Left hindlimb (tissue), 1 donor: ENCODE results near the gene LIFR.
A peak's percentile ranks its signal among the peaks of the same experiment; 100 is the strongest.
"Not testable (repeated sequence)": the region's sequence is repeated elsewhere in the genome, so short reads cannot be mapped to it uniquely, and the experiment has no call there.

Experiments
- DNase-seq: peaks from one replicate; pipeline ENCODE4 v3.0.0-alpha.2; 2018

The LIFR gene

DNA sequence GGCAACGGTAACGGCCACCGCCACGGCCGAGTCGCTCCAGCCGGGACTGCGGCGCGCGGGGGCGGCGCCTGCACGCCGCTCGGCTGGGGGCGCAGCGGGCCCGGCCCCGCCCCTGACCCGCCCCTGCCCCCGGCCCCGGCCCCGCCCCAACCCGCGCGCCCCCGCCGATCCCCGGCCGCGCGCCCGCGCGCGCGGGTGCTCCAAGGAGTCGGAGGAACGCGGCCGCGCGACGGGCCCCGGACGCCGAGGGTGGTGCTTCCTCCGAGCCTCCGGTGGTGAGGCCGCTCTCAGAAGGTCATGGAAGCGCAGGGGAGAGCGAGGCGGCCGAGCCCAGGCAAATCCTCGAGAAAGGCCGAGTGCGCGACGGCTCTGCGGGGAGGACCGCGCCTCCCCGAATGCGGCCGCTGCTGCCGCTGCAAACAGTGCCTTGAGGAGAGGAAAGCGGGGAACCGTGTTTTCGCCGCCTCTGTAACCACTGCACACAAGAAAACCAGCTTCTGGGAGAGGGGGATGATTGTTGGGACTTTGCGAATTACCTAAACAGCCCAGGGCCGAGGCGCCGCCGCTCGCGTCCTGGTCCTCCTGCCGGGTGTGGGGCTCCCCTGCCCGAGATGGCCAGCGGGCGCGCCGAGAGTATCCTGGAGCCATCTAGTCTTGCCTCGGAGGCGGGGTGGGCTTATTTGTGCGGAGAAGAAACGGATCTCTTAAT is at the start of gene LIFR:
Gene LIFR, minus strand, starts transcription at position 48 of the 709 bp plus-strand sequence. CDS start 25,999 bp downstream, outside the sequence.
- peak; percentile 89 for DNase-seq

GRCh38 chr5:38605610-38606009 is 49.2 kb upstream of the LIFR start:
- no peak for DNase-seq

- DNase-seq = no peak
Measured at GRCh38 chr5:38603691-38604090, 47.2 kb upstream of the LIFR start.

DNA sequence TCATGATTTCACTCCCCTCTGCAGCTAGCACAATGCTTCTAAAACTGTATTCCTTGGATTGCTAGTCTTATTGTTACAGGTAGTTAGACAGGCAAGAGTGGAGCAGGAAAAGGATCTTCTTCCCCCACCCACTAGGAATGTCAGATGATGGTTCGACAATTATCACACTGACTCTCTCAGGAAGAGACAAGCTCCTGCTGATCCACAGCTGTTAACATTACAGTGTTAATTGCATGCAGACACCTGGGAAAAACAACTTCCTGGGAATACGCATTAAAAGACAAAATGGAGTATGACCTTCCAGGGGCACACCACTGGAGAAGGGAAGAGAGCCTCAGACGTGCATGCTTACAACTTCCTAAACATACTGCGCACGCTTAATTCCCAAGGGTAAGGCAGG is 46.2 kb upstream of the LIFR start:
- DNase-seq = no peak

- DNase-seq = no peak
Measured at GRCh38 chr5:38601863-38602298, 45.4 kb upstream of the LIFR start.

- no peak for DNase-seq
Measured at GRCh38 chr5:38601133-38601862, 44.9 kb upstream of the LIFR start.

DNA sequence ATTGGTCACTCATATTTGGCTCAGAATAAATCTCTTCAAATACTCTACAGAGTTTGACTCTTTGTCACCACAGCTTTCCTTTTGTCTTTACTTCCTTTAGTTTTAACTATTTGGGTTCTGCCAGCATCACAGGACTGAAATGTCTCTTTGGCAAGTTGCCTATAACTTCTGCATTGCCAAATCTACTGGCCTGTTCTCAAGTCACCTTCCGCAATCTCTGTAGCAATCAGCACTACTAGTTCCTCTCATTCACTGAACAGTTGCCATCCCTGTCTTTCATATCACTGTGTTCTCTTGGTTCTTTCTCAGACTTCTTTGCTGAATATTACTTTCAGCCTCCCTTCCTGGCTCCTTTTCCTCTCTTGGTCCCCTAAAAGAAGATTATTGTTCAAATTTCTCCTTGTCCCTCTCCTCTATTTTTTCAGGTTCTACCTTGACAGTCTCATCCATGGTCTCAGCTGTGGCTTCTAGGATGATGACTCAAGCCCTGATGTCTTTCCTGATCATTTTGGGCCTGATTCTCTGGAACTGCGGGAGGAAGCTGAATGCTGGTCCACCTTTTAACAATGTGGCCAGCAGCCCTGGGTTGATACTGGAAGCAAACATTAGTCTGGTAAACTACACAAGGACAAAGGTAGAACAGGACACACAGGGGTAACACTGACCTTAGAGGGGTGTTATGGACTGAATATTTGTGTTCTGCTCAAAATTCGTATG is 44.0 kb upstream of the LIFR start:
- DNase-seq = no peak

- DNase-seq = not testable (repeated sequence)
Measured at GRCh38 chr5:38599751-38600150, 43.3 kb upstream of the LIFR start.

DNA sequence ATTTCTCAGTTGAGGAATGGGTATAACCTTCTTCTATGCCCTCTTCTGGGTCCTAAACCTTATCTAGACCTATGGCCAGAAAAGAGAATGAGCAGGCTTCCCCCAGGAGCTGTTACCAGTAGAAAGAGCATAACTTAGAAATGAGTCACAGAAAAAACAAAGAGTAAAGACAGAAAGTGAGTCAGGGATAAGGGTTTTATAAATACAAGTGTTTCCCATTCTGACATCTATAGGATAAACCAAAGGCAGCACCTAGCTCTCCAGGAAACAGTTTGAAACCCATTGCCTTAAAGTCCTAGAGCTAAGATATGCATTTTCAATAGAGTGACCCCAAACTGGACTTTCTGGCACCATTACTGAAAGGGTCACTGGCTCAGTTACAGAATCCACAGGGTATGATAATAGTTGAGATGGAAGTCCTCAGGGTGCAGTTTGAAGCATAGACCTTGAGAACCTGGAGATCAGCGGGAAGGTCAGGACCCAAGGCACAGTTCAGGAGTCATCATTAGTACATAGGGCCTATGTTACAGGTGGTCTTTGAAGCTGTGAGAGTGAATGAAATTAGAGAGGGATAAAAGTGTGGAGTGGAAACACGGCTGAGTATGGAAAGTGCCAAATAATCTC is 42.7 kb upstream of the LIFR start:
- DNase-seq = no peak

DNA sequence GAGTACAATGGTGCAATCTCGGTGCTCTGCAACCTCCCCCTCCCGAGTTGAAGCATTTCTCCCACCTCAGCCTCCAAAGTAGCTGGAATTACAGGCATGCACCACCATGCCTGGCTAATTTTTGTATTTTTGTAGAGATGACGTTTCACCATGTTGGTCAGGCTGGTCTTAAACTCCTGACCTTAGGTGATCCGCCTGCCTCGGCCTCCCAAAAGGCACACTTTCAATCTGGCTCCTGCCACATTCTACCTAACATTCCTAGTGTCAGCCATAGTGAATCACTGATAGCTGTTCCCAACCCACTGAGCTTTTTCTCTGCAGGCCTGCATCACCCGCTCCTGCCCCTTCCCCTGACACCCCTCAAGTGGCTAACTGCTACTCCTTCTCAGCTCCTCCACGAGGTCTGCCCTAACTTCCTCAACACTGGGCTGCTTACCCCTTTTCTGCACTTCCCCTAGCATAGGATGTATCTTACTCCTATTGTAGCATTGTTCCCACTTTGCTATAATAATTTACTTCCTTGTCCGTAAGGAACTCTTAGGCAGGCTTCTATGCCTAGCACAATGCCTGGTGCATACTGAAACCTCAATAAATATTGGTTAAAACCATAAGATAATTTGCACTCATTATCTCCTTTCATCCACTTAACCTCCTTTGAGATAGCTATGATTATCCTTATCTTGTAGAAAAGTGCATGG is 42.0 kb upstream of the LIFR start:
- DNase-seq = no peak

GRCh38 chr5:38596981-38597380 is 40.5 kb upstream of the LIFR start:
- DNase-seq = no peak

DNA sequence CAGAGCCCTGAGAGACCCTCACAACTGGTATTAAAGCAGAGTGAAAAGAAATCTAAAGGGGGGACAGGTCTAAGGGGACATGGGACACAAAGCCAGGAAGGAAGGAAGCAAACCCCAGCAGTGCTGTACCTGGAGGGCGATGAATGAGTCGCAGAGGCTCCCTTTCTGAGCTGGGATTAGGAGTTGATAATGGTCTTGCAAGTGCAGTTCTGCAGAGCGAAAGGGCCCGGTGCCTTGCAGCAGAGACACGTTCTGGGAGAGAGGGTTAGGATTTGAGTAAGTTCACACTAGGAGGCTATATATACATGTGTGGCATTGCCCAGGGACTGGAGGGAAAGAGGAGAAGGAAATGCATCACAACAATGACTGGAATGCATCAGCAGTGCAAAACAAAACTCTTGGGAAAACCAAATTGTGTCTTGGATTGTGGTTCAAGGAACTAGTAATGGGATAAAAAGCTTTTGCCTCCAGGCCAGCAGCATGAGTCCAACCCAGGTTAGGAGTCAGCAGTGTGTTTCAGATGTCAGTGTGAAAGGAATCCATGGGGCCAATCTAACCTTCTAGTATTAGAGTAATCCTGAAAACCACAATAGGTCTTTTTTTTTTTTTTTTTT is 38.8 kb upstream of the LIFR start:
- DNase-seq = no peak

GRCh38 chr5:38593959-38594358 is 37.5 kb upstream of the LIFR start:
- DNase-seq = no peak

DNA sequence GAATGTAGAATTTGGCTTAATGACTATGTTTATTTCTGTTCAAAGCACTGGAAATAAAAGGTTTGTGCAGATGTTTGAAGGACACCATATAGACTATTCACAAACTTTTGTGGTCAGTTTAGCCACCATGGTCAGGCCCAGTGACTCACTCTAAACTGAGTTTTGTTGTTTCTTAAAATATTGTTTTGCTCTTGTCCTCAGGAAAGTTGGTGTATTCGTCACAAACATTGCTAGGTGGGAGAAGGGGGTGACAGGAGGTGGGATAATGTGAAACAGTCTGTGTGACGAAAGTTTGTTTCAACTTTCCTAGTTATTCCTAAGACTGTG is 35.0 kb upstream of the LIFR start:
- DNase-seq = no peak

- no peak for DNase-seq
Measured at GRCh38 chr5:38590838-38591522, 34.5 kb upstream of the LIFR start.

DNA sequence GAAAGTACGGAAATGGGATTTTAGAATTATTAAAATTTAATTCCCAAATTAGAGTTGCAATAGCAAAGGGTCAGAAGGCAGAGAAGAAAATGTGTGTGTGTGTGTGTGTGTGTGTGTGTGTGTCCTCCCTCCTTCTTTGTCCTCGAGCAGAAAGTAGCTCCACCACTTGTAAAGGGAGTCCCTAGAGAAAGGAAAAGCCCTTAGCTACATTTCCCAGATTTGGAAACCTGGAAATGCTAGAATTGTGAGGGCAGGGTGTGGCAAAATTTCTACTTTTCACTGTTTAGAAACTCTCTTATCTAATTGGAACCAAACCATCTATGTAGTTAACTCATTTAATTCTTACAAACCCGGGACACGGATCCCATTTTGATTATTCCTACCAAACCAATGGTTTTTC is 33.2 kb upstream of the LIFR start:
- no peak for DNase-seq

GRCh38 chr5:38585816-38586215 is 29.4 kb upstream of the LIFR start:
- DNase-seq = no peak

GRCh38 chr5:38583500-38583899 is 27.1 kb upstream of the LIFR start:
- no peak for DNase-seq

GRCh38 chr5:38582975-38583319 is 26.5 kb upstream of the LIFR start:
- no peak for DNase-seq

DNA sequence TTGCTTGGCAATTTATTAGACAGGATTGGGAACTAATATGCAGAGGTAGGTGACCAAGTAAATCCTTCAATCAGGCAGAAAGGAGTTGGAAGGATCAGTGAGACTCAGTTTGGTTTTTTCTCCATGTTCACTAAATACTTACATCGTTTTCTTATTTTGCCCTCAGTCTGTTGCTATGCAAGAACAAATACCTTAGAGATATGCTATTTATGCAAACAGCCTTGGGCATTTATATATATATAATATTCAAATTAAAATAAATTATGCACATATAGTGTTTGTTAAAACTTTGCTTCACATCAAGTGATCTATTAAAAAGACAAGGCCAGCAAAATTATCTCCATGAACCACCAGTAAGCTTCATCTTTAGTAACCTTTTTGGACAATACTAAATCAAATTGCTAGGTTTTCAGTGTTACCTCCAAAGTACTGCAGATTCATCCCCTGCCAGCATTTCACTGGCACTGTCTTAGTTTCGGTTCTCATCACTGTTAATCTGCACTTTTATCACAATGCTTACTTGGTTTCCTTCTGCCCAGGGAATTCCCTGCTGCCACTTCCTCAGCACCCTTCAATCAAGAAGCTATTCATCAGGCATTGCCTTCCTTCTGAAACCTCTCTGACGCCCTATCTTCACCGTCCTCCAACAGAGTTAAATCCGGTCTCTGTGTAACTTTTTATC is 26.0 kb upstream of the LIFR start:
- DNase-seq = no peak

DNA sequence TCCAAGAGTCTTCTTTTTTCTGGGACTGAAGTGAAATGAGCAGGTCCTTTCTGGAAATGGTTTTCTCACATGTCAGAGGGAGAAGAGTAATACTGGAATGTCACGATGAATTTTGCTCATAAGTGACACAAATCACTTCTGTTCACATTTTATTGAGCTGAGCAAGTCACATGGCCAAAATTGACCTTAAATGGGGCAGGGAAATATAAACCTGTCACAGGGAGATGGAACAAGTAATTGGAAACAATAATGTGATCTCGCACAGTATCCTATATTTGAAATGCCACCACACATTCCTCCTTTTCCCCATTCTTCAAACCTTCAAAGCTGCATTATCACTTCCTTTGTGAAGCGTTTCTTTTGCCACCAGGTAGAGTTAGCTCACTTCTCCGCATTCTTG is 25.2 kb upstream of the LIFR start:
- DNase-seq = no peak
